Endothelial cell of umbilical vein (primary cell): ENCODE measurements around the gene MARS1.
"Not testable (repeated sequence)": the region's sequence is repeated elsewhere in the genome, so short reads cannot be mapped to it uniquely, and the experiment has no call there.

Experiments
- CTCF ChIP-seq, 2 donors: IDR thresholded peaks; 1 replicate in 1 of 2; 2 replicates in 1 of 2; pipeline ENCODE4 v1.5.1; 2011; ENCODE audit warnings: low read length in 2 of 2, mild to moderate bottlenecking in 2 of 2, moderate library complexity in 2 of 2, control low read depth in 1 of 2, inconsistent platforms in 1 of 2, low read depth in 1 of 2; ENCODE audit not compliant: insufficient read depth in 1 of 2; ENCODE audit errors: extremely low read depth in 1 of 2
- EZH2 ChIP-seq: IDR thresholded peaks from 2 replicates; pipeline ENCODE4 v1.6.1; 2012; ENCODE audit warnings: borderline replicate concordance, low read depth, mild to moderate bottlenecking, moderate library complexity, low read length, inconsistent platforms; ENCODE audit not compliant: severe bottlenecking
- FOS ChIP-seq: IDR thresholded peaks from 2 replicates; pipeline ENCODE4 v1.6.1; 2011; ENCODE audit warnings: mild to moderate bottlenecking, low read length, moderate library complexity, borderline replicate concordance; ENCODE audit not compliant: insufficient read depth
- GATA2 ChIP-seq: IDR thresholded peaks from 2 replicates; pipeline ENCODE4 v1.7.0; 2011; ENCODE audit warnings: low read depth, mild to moderate bottlenecking, moderate library complexity, mixed read lengths, low read length; ENCODE audit not compliant: insufficient read length, insufficient read depth
- JUN ChIP-seq: IDR thresholded peaks from 2 replicates; pipeline ENCODE4 v1.6.1; 2011; ENCODE audit warnings: borderline replicate concordance, low read depth; ENCODE audit not compliant: insufficient read length, insufficient read depth
- MYC ChIP-seq: IDR thresholded peaks from one replicate; pipeline ENCODE4 v1.6.1; 2011; ENCODE audit warnings: mild to moderate bottlenecking, low read depth, low read length
- POLR2A ChIP-seq: IDR thresholded peaks from 2 replicates; pipeline ENCODE4 v1.6.1; 2012; ENCODE audit warnings: low read depth, mild to moderate bottlenecking, control low read depth, low read length
- POLR2AphosphoS5 ChIP-seq: IDR thresholded peaks from 2 replicates; pipeline ENCODE4 v1.6.1; 2012; ENCODE audit warnings: low read depth, mild to moderate bottlenecking, control low read depth, low read length, moderate library complexity; ENCODE audit not compliant: insufficient read depth
- TF ChIP-seq, protein P1 (sequence below): IDR thresholded peaks from 2 replicates; pipeline ENCODE4 v1.6.1; 2011; ENCODE audit not compliant: insufficient read depth, insufficient read length

DNA sequence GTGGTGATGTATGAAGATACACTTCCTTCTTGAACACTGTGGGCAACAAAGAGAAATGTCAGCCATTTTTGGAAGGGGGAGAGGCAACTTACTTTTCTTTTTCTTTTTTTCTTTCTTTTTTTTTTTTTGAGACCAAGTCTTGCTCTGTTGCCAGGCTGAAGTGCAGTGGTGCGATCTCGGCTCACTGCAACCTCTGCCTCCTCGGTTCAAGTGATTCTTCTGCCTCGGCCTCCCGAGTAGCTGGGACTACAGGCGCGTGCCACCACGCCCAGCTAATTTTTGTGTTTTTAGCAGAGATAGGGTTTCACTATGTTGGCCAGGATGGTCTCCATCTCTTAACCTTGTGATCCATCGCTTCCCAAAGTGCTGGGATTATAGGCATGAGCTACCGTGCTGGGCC is 29.9 kb downstream of the MARS1 start:
- not testable (repeated sequence) for TF ChIP-seq POLR2A; POLR2AphosphoS5; CTCF (IDR thresholded peaks at IDR 0.05; ENCODE audit: extremely low read depth in 1 of 2, insufficient read depth in 1 of 2, low read depth in 1 of 2, low read length in 2 of 2); MYC; FOS; EZH2; JUN; GATA2
- TF ChIP-seq, protein P1, sequence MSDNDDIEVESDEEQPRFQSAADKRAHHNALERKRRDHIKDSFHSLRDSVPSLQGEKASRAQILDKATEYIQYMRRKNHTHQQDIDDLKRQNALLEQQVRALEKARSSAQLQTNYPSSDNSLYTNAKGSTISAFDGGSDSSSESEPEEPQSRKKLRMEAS: not testable (repeated sequence)
